Stimulated activated CD8-positive, alpha-beta memory T cell treated with anti-CD3 and anti-CD28 coated beads, Interleukin-2, amount 100 ng/mL, for 1 hour (primary cell): ENCODE data around the gene OSTN.
"Not testable (repeated sequence)": the region's sequence is repeated elsewhere in the genome, so short reads cannot be mapped to it uniquely, and the experiment has no call there.

Source experiments
- DNase-seq, 2 donors: peaks; one replicate each; pipeline ENCODE4 v3.0.0-alpha.2; 2020; ENCODE audit warnings: low read depth in 2 of 2

OSTN gene

GRCh38 chr3:191268737-191269136, 69.7 kb downstream of the OSTN start:
- no peak for DNase-seq

GRCh38 chr3:191269289-191270085, 70.4 kb downstream of the OSTN start:
- no peak for DNase-seq

GRCh38 chr3:191275244-191275643, 76.2 kb downstream of the OSTN start:
- DNase-seq, result not testable (repeated sequence)

- no peak for DNase-seq
Measured at GRCh38 chr3:191275751-191276150, 76.7 kb downstream of the OSTN start.

GRCh38 chr3:191280111-191280510, 81.1 kb downstream of the OSTN start:
- no peak for DNase-seq

GRCh38 chr3:191280882-191281281, 81.8 kb downstream of the OSTN start:
- DNase-seq, result no peak

- no peak for DNase-seq
Measured at GRCh38 chr3:191282251-191283185, 83.5 kb downstream of the OSTN start.

GRCh38 chr3:191283400-191283799, 84.4 kb downstream of the OSTN start:
- DNase-seq, result no peak

- no peak for DNase-seq
Measured at GRCh38 chr3:191290311-191291025, 91.4 kb downstream of the OSTN start.

GRCh38 chr3:191292243-191293015, 93.4 kb downstream of the OSTN start:
- no peak for DNase-seq

GRCh38 chr3:191294291-191294690, 95.2 kb downstream of the OSTN start:
- no peak for DNase-seq

GRCh38 chr3:191296041-191296541, 97.0 kb downstream of the OSTN start:
- no peak for DNase-seq

- DNase-seq, result no peak
Measured at GRCh38 chr3:191298846-191299245, 99.8 kb downstream of the OSTN start.

- no peak for DNase-seq
Measured at GRCh38 chr3:191300422-191300821, 101.4 kb downstream of the OSTN start.

- DNase-seq, result no peak
Measured at GRCh38 chr3:191301017-191301416, 102.0 kb downstream of the OSTN start.

- DNase-seq, result no peak
Measured at GRCh38 chr3:191301782-191302411, 102.9 kb downstream of the OSTN start.

GRCh38 chr3:191302451-191302850, 103.4 kb downstream of the OSTN start:
- no peak for DNase-seq

- DNase-seq, result no peak
Measured at GRCh38 chr3:191303596-191303995, 104.6 kb downstream of the OSTN start.

- no peak for DNase-seq
Measured at GRCh38 chr3:191306428-191306827, 107.4 kb downstream of the OSTN start.

GRCh38 chr3:191307341-191307740, 108.3 kb downstream of the OSTN start:
- DNase-seq, result no peak

GRCh38 chr3:191313296-191313695, 114.3 kb downstream of the OSTN start:
- no peak for DNase-seq
